NCI-H460 (cell line): Measurements from ENCODE around the gene CSAG3. TPM values are rescaled to one million over a fixed set of nuclear protein-coding genes. Genes with fewer than 3 reads are reported as not detected.

Experiments used
- DNase-seq: peaks from one replicate; pipeline ENCODE4 v3.0.0-alpha.2; 2016; ENCODE audit warnings: low read depth; ENCODE audit errors: extremely low read depth
- total RNA-seq: library from RNA; depleted of rRNA; stranded (reverse); fragments of >200 nt; shearing (Covaris generic); gene quantifications from 2 replicates; pipeline ENCODE4 v1.2.3, GENCODE V29; 2014; rRNA removed

CSAG3 gene
- total RNA-seq, 1 experiment from 2014 or later, result not detected

- no peak for DNase-seq
Observed at GRCh38 chrX:152798945-152799344, 39.9 kb downstream of the CSAG3 start.

- DNase-seq, result no peak
Observed at GRCh38 chrX:152806035-152806434, 47.0 kb downstream of the CSAG3 start.

Other genes starting within 250 kb of the CSAG3 start
- gene GABRQ, start 121.3 kb upstream of the CSAG3 start, total RNA-seq, result 0.02 and 0.06 TPM in 2 replicates
- gene MAGEA3, start 60.4 kb upstream of the CSAG3 start, total RNA-seq, result not detected in 2 replicates
- not detected in 2 replicates for gene CSAG2, start 49.9 kb upstream of the CSAG3 start, total RNA-seq
- not detected in 2 replicates for gene MAGEA2B, start 44.6 kb upstream of the CSAG3 start, total RNA-seq
- not detected in 2 replicates for gene CSAG1, start 25.5 kb upstream of the CSAG3 start, total RNA-seq
- gene MAGEA12, start 25.5 kb upstream of the CSAG3 start, total RNA-seq, result not detected in 2 replicates
- gene MAGEA2, start 5.4 kb upstream of the CSAG3 start, total RNA-seq, result not detected in 2 replicates
- not detected in 2 replicates for gene MAGEA6, start 10.5 kb downstream of the CSAG3 start, total RNA-seq
- gene CETN2, start 71.5 kb downstream of the CSAG3 start, total RNA-seq, result 31.8 and 37.7 TPM in 2 replicates
- gene NSDHL, start 71.8 kb downstream of the CSAG3 start, total RNA-seq, result 10.5 and 15.8 TPM in 2 replicates
- 1.3 and 1.4 TPM in 2 replicates for gene ZNF185, start 138.8 kb downstream of the CSAG3 start, total RNA-seq
- not detected in 2 replicates for gene PNMA5, start 234.9 kb downstream of the CSAG3 start, total RNA-seq